Fibroblast of skin of left quadriceps (primary cell): ENCODE measurements around the gene NHERF2.
"Not testable (repeated sequence)": the region's sequence is repeated elsewhere in the genome, so short reads cannot be mapped to it uniquely, and the experiment has no call there.

ENCODE experiments used
- DNase-seq, 2 experiments: peaks; one replicate each; pipeline ENCODE4 v3.0.0-alpha.2; 2013; ENCODE audit warnings: low read depth in 2 of 2

NHERF2 gene

DNA sequence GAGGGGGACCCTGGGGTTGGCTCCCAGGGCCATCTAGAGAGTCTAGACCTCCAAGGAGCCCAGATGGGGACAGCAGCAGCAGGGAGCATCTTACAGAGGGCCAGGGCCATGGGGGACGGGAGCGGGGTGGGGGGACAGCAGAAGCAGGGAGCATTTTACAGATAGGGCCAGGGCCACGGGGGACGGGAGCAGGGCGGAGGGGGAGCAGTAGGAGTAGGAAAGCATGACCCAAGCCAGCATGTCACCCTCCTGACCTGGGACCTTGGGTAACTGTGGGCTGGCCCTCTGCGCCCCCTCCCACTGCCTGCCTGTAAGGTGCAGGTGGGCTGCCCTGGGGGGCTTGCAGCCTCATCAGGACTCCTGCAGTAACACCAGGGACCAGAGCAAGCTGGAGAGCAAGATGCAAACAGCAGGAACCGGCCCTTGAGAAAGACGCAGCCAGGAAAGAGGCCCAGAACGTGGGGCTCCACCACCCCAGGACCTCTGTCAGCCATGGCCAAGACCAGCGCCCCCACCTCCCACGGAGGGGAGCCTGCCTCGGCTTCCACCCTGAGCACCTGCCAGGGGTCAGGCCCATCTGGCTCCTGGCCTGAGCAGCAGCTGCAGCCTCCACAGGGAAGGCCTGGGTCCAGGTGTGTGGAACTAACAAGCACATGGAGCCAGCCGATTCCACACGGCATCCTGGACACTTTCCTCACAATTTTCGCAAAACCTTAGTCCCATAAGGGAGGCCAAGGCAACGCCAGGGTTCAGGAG lies 19.4 kb upstream of the NHERF2 start:
- DNase-seq: no peak

DNA sequence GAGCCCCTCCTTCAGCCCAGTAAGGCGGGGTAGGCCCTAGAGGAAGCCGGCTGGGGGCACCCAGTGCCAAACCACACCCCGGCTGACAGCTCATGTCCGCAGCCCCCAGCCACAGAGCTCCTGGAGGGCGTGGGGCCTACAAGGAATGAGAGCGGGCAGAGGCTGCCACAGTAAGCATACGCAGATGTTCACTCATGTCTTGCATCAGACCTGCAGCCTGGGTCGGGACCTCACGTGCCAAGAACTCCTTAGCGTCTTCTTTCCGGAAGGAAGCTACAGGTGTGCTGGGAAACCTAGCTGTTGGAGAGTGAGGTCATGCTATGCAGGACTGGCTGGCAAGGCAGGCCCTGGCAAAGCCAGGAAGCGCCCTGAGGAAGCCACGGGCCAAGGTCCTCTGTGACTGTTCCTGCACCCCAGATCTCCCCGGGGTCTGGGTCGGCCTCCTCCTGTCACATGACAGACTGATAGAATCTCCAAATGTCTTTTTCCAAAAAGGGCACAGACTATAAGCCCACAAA lies 18.6 kb upstream of the NHERF2 start:
- DNase-seq: no peak

DNA sequence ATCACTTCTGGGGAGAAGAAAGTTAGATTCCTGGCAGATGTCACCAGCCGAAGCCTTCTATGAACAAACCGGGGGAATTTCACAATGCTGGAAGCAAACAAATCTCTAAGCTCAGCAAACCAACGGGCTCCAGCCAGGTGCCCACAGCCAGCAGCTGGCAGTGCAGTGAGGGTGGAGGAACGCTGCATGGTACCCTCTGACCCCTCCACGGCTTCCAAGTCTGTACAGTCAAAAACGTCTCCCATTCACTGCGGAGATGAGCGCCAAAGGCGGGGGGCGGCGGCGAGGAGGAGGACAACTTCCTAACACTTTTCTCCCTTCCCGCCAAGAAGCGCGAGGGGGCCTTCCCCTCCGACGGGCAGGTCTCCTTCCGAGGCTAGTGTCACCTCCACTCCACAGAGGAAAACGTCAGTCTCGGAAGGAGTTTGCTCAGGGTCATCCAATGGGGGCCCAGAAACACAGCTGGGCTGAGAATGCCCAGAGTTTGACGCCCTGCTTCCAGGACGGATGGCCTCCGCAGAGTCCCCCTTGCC lies 18.0 kb upstream of the NHERF2 start:
- no peak for DNase-seq

DNA sequence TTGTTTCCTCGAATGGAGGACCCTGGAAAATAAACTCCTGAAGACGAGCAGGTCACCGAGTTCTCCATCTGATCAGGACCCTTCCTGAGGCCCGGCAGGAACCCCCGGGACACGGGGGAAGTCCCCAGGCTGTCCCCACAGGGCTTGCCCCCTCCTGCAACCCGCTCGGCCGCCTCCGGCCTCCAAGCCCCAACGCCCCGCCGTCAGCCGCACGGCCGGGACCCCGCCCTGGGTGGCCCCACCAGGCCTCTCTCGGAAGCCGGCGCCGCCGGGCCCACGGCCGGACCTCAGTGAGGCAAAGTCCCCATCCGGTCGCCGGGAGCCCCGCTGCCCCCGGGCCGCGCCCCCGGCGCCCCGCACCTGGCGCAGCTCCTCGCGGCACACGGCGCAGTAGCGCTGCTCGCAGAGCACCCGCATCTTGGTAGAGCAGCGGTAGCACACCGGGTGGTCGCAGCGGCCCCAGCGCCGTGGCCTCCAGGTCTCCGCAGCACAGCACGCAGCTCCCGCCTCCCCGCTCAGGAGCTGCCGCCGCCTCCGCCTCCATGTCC lies 17.5 kb upstream of the NHERF2 start:
- no peak for DNase-seq

DNA sequence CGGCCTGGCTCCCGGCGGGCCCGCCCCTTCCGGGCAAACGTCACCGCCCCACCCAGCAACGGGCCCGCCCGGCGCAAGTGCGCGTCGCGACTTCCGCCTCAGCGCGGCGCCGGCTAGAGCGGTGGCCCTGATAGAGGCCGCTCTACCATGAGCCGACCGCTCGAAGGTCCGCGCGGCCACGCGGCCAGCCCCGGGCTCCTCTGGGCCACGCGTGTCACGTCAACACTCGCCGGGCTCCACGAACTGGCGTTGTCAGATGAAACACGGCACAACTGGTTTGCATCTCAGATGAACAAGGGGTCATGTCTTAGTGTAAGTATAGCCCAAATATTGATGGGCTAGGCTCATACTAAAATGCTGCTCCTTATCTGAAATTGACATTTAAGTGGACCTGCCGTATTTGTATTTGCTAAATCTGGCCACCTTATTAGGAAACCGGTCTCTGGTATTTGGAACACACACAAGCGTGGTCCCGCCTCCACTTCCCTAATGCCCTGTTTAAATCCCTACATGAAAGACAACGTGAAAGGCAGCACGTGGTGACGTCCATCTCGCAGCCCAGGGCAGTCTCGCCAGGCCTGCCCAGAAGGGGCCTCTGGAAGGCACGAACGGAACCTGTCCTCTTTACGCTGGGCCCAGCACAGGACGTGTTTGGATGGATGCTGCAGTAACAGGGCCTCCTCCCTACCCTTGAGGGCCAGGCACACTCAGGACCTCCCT lies 16.8 kb upstream of the NHERF2 start, which contains the start of gene ZNF598:
TSS of gene ZNF598 (minus strand) at position 31 of the 720 bp plus-strand sequence.
- DNase-seq: peak; percentile 66 to 72

DNA sequence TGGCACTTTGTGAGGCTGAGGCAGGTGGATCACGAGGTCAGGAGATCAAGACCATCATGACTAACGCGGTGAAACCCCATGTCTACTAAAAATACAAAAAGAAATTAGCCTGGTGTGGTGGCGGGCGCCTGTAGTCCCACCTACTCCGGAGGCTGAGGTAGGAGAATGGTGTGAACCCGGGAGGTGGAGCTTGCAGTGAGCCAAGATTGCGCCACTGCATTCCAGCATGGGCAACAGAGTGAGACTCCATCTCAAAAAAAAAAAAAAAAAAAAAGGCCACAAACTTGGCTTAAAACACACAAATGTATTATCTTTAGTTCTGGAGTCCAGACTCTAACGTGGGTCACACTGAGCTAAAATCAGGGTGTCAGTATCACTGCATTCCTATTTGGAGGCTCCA lies 15.0 kb upstream of the NHERF2 start:
- DNase-seq: not testable (repeated sequence)

DNA sequence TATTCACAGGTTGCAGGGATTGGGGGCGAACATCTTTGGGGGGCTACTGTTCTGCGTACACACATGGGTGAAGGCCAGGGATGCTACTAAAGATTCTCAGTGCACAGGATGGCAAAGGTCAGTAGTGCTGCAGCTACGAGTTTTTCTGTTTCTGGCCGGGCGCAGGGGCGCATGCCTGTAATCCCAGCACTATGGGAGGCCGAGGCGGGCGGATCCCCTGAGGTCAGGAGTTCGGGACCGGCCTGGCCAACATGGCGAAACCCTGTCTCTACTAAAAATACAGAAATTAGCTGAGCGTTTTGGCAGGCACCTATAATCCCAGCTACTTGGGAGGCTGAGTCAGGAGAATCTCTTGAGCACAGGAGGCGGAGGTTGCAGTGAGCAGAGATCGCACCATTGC lies 13.2 kb upstream of the NHERF2 start:
- DNase-seq: no peak

DNA sequence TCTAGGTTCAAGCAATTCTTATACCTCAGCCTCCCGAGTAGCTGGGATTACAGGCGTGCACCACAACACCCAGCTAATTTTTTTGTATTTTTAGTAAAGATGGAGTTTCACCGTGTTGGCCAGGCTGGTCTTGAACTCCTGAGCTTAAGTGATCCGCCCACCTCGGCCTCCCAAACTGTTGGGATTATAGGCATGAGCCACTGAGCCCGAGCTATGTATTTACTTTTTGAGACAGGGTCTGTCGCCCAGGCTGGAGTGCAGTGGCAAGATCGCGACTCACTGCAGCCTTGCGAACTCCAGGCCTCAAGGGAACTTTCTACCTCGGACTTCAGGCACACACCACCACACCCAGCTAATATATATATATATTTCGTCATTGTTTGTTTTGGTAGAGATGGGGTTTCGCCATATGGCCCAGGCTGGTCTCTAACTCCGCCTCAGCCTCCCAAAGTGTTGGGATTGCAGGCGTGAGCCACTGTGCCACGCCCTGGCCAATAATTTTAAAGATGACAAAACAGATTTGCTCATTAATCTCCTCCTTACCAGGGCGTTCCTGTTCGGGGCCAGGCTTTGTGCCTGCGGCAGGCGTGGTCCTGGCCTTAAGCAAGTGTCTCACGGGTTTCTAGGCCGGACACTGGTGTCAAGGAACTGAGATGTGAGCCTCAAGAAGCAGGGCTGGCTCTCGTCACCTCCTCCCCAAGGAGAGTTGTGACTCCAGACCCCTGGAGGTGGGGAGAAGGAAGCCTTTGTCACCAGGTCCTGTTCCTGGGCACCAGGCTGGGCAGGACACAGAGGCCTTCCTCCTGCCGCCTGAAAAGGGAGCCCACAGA lies 11.4 kb upstream of the NHERF2 start:
- DNase-seq: no peak

- DNase-seq: no peak
These were observed 10.8 kb upstream of the NHERF2 start for GRCh38 chr16:2015947-2016208.

DNA sequence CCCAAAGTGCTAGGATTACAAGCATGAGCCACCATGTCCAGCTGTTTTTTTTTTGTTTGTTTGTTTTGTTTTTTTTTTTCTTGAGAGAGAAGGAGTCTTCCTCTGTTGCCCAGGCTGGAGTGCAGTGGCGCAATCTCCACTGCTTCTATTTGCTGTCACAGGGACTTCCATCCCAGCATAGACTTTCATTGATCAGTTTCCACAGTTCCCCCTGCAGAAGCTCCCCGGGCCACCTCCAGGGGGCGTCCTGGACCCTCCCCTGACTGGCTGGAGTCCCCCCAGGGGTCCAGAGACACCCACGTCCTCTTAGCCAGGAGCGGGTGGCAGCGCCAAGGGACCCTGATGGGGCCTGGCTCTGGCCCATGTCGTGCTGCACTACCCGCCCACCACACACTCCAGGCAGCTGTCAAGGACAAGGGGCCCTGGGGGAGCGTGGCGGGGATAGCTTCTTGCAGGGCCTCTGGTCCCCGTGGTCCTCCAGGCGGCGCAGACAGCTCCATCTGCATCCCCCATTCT lies 10.2 kb upstream of the NHERF2 start:
- no peak for DNase-seq

- DNase-seq: no peak
These were observed 7.2 kb upstream of the NHERF2 start, which contains the start of gene NPW for GRCh38 chr16:2019518-2019920. Gene NPW, plus strand, starts transcription at chr16:2019785.

DNA sequence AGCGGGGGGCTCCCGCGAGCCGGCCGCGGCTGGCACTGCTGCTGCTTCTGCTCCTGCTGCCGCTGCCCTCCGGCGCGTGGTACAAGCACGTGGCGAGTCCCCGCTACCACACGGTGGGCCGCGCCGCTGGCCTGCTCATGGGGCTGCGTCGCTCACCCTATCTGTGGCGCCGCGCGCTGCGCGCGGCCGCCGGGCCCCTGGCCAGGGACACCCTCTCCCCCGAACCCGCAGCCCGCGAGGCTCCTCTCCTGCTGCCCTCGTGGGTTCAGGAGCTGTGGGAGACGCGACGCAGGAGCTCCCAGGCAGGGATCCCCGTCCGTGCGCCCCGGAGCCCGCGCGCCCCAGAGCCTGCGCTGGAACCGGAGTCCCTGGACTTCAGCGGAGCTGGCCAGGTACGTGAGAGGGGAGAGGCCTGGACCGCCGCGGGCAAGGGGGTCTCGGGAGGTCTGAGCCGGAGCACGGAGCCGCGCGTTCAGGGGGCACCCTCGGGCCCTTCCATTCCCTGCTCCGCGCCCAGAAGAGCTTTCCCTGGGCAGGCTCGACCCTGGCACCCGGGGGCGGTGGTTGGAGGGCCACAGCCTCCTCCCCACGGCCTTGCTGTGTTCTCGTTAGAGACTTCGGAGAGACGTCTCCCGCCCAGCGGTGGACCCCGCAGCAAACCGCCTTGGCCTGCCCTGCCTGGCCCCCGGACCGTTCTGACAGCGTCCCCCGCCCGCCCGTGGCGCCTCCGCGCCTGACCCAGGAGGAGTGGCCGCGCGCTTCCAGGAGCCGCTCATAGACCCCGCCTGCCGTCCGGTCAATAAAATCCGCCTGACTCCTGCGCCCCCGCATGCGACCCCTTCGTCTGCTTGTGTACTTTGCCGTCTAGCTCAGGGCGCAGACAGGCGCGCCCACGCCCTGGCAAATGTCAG lies 6.5 kb upstream of the NHERF2 start:
- DNase-seq: no peak

GRCh38 chr16:2022723-2023091 lies 4.0 kb upstream of the NHERF2 start:
- no peak for DNase-seq

DNA sequence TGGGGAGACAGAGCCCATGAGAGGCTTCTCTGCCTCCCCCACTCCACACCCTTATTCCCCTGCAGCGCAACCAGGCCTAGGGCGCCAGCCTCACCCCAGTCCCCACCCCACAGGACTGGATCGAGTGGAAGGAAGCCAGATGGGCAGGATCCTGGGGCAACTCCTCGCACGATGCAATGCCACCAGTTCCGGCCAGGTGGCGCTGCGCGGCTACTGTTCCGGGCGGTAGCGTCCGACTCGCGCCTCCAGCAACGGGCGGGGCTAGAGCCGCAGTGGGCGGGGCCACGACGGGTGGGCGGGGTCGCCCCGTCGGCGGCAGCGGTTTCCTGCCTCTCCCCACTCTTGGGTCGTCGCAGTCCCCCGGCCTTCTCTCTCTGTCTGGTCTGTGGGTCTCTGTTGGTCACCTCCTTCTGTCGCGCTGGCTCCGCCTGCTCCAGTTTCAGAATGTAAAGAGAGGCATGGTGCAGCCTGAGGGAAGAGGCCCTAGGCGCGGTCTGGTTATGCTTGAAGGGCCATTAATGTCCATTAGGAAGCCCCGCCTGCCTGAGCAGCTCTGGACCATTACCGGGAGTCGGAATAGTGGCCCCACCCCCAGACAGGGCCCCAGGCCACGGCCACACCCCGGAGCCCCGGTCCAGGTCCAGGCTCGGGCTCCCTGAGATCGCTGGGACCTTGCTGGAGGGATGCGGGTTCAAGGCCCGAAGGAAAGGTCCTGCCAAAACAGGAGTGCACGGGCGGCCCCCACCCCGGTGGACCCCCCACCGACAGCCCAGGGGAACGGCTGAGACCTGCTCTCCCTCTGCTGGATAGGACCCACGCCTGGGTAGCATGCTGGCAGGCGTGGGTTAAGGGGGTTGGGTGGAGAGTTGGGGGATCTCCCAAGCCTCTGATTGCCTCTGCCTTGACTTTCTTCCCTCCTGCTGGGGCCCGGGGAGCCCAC lies 3.3 kb upstream of the NHERF2 start:
- peak; percentile 58 to 61 for DNase-seq

- DNase-seq: no peak
These were observed 2.7 kb upstream of the NHERF2 start for GRCh38 chr16:2024032-2024420.

DNA sequence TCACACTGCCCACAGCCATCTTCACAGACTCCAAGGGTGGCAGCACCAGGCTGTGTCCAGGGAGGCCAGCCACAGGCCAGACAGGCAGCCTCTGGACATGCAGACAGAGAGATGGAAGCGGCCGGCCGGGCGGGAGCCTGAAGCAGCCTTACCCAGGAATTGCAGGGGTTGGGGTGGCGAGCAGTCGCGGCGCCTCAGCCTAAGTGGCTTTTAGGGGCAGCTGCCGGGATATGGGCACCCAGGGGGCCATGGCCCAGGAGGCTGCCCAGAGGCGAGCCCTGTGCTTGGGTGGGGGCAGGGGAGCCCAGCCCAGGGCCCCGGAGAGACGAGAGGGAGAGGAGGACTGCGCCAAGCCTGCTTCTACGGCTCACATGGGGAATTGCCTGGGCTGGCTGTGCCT lies 1.5 kb upstream of the NHERF2 start:
- no peak for DNase-seq

GRCh38 chr16:2025878-2026460 lies 733 bp upstream of the NHERF2 start:
- DNase-seq: no peak

GRCh38 chr16:2027024-2028010 lies 615 bp downstream of the NHERF2 start:
- DNase-seq: no peak
